ENCODE results near the gene FBXO11.

FBXO11 gene

GRCh38 chr2:47769318-47769717, 137.0 kb downstream of the FBXO11 start:
- TF ChIP-seq CEBPB (IDR thresholded peaks at IDR 0.05) (no peak), EGR1 (IDR thresholded peaks at IDR 0.05) (no peak), ZBTB7A (IDR thresholded peaks at IDR 0.05; ENCODE audit: low read depth) (no peak), FOXM1 (IDR thresholded peaks at IDR 0.05; ENCODE audit: borderline replicate concordance, low read depth) (no peak), CREB1 (IDR thresholded peaks at IDR 0.05; ENCODE audit: low read depth) (no peak), TEAD4 (IDR thresholded peaks at IDR 0.05) (no peak), NFIC (IDR thresholded peaks at IDR 0.05) (no peak), YY1 (IDR thresholded peaks at IDR 0.05; ENCODE audit: low read depth) (no peak), EP300 (IDR thresholded peaks at IDR 0.05; ENCODE audit: borderline replicate concordance) (no peak), USF1 (IDR thresholded peaks at IDR 0.05) (no peak), TCF12 (IDR thresholded peaks at IDR 0.05; ENCODE audit: low read depth) (no peak), RAD21 (IDR thresholded peaks at IDR 0.05; ENCODE audit: low read depth) (no peak)
- TF ChIP-seq, protein P1, sequence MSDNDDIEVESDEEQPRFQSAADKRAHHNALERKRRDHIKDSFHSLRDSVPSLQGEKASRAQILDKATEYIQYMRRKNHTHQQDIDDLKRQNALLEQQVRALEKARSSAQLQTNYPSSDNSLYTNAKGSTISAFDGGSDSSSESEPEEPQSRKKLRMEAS (IDR thresholded peaks at IDR 0.05): no peak
- TF ChIP-seq, protein P2, sequence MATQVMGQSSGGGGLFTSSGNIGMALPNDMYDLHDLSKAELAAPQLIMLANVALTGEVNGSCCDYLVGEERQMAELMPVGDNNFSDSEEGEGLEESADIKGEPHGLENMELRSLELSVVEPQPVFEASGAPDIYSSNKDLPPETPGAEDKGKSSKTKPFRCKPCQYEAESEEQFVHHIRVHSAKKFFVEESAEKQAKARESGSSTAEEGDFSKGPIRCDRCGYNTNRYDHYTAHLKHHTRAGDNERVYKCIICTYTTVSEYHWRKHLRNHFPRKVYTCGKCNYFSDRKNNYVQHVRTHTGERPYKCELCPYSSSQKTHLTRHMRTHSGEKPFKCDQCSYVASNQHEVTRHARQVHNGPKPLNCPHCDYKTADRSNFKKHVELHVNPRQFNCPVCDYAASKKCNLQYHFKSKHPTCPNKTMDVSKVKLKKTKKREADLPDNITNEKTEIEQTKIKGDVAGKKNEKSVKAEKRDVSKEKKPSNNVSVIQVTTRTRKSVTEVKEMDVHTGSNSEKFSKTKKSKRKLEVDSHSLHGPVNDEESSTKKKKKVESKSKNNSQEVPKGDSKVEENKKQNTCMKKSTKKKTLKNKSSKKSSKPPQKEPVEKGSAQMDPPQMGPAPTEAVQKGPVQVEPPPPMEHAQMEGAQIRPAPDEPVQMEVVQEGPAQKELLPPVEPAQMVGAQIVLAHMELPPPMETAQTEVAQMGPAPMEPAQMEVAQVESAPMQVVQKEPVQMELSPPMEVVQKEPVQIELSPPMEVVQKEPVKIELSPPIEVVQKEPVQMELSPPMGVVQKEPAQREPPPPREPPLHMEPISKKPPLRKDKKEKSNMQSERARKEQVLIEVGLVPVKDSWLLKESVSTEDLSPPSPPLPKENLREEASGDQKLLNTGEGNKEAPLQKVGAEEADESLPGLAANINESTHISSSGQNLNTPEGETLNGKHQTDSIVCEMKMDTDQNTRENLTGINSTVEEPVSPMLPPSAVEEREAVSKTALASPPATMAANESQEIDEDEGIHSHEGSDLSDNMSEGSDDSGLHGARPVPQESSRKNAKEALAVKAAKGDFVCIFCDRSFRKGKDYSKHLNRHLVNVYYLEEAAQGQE (IDR thresholded peaks at IDR 0.05; ENCODE audit: low read depth): no peak

DNA sequence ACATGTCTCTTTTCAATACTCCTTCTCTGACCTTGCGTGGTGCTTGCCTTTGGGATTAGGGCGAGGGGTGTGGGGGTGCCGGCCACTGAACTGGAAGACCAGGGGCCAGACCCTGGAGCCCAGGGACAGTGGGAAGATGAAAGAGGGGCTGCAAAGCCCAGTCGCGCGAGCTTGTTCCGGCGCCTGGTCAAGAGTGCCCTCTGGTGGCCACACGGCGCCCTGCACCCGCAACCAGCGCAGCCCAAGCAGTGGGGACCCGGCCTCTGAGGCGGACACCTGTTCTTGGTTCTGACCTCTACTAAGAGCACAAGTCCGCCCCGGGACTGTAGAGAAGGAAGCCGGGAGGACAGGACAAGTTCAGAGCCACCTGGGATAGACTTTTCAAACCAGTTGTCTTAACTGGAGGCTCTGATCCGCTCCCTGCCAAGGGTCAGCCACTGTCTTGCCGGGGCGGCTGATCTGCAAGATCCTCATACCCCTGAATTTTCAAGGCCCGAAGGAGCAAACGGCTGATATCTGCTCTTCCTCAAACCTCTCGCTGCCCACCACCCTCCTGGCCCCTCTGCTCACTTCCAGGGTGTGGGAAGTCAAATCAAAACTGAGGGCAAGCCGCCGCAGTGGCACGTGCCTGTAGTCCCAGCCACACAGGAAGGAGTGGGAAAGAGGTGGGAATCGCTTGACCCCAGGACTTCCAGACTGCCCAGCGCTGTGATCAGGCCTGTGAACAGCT, 138.3 kb downstream of the FBXO11 start:
- TF ChIP-seq ZBTB7A (IDR thresholded peaks at IDR 0.05; ENCODE audit: low read depth) (0 out of 2 replicates have a peak, but pooled peaks have one; percentile 51), RAD21 (IDR thresholded peaks at IDR 0.05; ENCODE audit: low read depth) (peak; percentile 95)
- TF ChIP-seq, protein P2 (IDR thresholded peaks at IDR 0.05; ENCODE audit: low read depth): no peak

- TF ChIP-seq, protein P1 (IDR thresholded peaks at IDR 0.05): no peak
- TF ChIP-seq EP300 (IDR thresholded peaks at IDR 0.05; ENCODE audit: borderline replicate concordance): no peak
- no peak for TF ChIP-seq TEAD4 (IDR thresholded peaks at IDR 0.05)
- TF ChIP-seq RAD21 (IDR thresholded peaks at IDR 0.05; ENCODE audit: low read depth): no peak
These were observed 138.8 kb downstream of the FBXO11 start for GRCh38 chr2:47767497-47767844.

DNA sequence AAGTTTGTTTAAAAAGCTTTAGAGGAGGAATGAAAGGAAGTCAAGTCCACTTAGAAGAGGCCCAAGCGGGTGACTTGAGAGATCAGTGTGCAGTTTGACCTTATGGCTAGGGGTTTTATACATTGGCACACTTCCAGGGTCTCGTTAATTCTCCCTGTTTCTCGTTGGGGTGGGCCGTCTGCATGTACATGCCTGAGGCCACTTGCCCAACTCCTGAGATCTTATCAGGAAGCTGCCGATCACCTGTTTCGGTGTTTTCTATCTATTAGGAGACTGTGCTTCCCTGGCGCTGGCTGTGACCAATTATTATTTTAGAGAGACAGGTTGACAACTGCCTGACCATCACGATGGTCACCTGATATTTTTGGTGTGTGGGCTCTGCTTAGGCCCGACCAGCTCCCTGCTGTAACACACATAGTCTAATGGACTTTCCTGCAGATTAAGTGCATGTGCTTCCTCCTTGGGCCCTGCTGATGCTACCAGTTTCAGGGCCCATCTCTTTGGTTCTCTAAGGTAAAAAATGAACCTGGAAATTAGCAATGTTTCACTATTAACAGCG, 154.4 kb downstream of the FBXO11 start:
- TF ChIP-seq USF1 (IDR thresholded peaks at IDR 0.05): no peak
- TF ChIP-seq FOXM1 (IDR thresholded peaks at IDR 0.05; ENCODE audit: borderline replicate concordance, low read depth): no peak
- no peak for TF ChIP-seq YY1 (IDR thresholded peaks at IDR 0.05; ENCODE audit: low read depth)
- TF ChIP-seq EP300 (IDR thresholded peaks at IDR 0.05; ENCODE audit: borderline replicate concordance): no peak
- no peak for TF ChIP-seq TAF1 (IDR thresholded peaks at IDR 0.05; ENCODE audit: low read depth)
- no peak for TF ChIP-seq CEBPB (IDR thresholded peaks at IDR 0.05)
- no peak for TF ChIP-seq ZBTB7A (IDR thresholded peaks at IDR 0.05; ENCODE audit: low read depth)
- no peak for TF ChIP-seq CREB1 (IDR thresholded peaks at IDR 0.05; ENCODE audit: low read depth)
- TF ChIP-seq, protein P2 (IDR thresholded peaks at IDR 0.05; ENCODE audit: low read depth): no peak

DNA sequence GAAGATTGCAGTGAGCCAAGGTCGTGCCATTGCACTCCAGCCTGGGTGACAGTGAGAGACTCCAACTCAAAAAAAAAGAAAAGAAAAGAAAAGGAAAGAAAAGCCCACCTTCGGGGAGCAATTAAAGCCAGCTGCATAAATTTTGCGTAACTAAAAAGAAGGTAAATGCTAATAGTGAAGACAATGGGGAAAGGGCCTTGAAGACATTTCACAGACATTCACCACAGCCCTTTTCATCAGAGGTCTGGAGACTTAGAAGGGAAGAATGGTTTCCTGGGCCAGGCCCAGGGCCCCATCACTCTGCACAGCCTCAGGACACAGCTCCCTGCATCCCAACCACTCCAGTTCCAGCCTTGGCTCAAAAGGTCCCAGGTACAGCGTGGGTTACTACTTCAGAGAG, 158.4 kb downstream of the FBXO11 start:
- TF ChIP-seq USF1 (IDR thresholded peaks at IDR 0.05): no peak
- no peak for TF ChIP-seq FOXM1 (IDR thresholded peaks at IDR 0.05; ENCODE audit: borderline replicate concordance, low read depth)
- no peak for TF ChIP-seq EP300 (IDR thresholded peaks at IDR 0.05; ENCODE audit: borderline replicate concordance)
- no peak for TF ChIP-seq RAD21 (IDR thresholded peaks at IDR 0.05; ENCODE audit: low read depth)
- TF ChIP-seq, protein P1 (IDR thresholded peaks at IDR 0.05): no peak
- TF ChIP-seq, protein P2 (IDR thresholded peaks at IDR 0.05; ENCODE audit: low read depth): no peak
- TF ChIP-seq YY1 (IDR thresholded peaks at IDR 0.05; ENCODE audit: low read depth): no peak
- TF ChIP-seq TEAD4 (IDR thresholded peaks at IDR 0.05): no peak
- no peak for TF ChIP-seq EGR1 (IDR thresholded peaks at IDR 0.05)
- no peak for TF ChIP-seq TCF12 (IDR thresholded peaks at IDR 0.05; ENCODE audit: low read depth)
- no peak for TF ChIP-seq CREB1 (IDR thresholded peaks at IDR 0.05; ENCODE audit: low read depth)
- TF ChIP-seq ZBTB7A (IDR thresholded peaks at IDR 0.05; ENCODE audit: low read depth): no peak
- no peak for TF ChIP-seq TAF1 (IDR thresholded peaks at IDR 0.05; ENCODE audit: low read depth)
- TF ChIP-seq CEBPB (IDR thresholded peaks at IDR 0.05): no peak
- TF ChIP-seq NFIC (IDR thresholded peaks at IDR 0.05): no peak

Measured in Ishikawa (cell line).